ENCODE results near the gene NUPR2.

GRCh38 chr7:56083150-56083785 lies 32.9 kb downstream of the NUPR2 start:
- TF ChIP-seq NFE2L1 (CRISPR knock-in tag; IDR thresholded peaks at IDR 0.05) (no peak), USF2 (CRISPR knock-in tag; IDR thresholded peaks at IDR 0.05) (no peak), CTCF (IDR thresholded peaks at IDR 0.05) (no peak), ZNF423 (CRISPR knock-in tag; IDR thresholded peaks at IDR 0.05) (no peak), E2F4 (CRISPR knock-in tag; IDR thresholded peaks at IDR 0.05; ENCODE audit: borderline replicate concordance, low read depth) (no peak), SP1 (CRISPR knock-in tag; conservative IDR thresholded peaks at IDR 0.05) (no peak), MAX (CRISPR knock-in tag; IDR thresholded peaks at IDR 0.05) (no peak), FOXK1 (CRISPR knock-in tag; IDR thresholded peaks at IDR 0.05) (no peak), CREB1 (CRISPR knock-in tag; IDR thresholded peaks at IDR 0.05) (no peak)
